Lower lobe of right lung (tissue), 1 donor: Measurements from ENCODE around the gene CAAP1. TPM values are rescaled to one million over a fixed set of nuclear protein-coding genes. Genes with fewer than 3 reads are reported as not detected.

Experiments
- total RNA-seq: library from RNA; stranded (reverse); fragmentation: NEBNext Ultra II Directional; extraction: Animal tissue kit (Norgen Biotek cat#: 25700); gene quantifications from one replicate; pipeline ENCODE4 v1.2.1, GENCODE V29; 2021
- donor health status: DM: no; HTN: yes; CAD: no; lungs with severe emphysema.

CAAP1 gene
- total RNA-seq, 1 donor from 2014 or later: 13.3 TPM

Other genes starting within 250 kb of the CAAP1 start
- 23.1 TPM for gene PLAA, start 54.4 kb upstream of the CAAP1 start, total RNA-seq
- gene IFT74, start 63.6 kb upstream of the CAAP1 start, total RNA-seq: 15.6 TPM
- gene LRRC19, start 112.9 kb upstream of the CAAP1 start, total RNA-seq: 0.27 TPM
- 56.3 TPM for gene TEK, start 216.4 kb upstream of the CAAP1 start, total RNA-seq